EH (cell line): ENCODE results near the gene CAMK4.
"Not testable (repeated sequence)": the region's sequence is repeated elsewhere in the genome, so short reads cannot be mapped to it uniquely, and the experiment has no call there.

Source experiments
- DNase-seq: peaks from one replicate; pipeline ENCODE4 v3.0.0-alpha.2; 2015; ENCODE audit warnings: low read depth

Gene CAMK4

GRCh38 chr5:111257610-111258009 lies 33.4 kb downstream of the CAMK4 start:
- not testable (repeated sequence) for DNase-seq

- no peak for DNase-seq
Measured at GRCh38 chr5:111259636-111260035, 35.5 kb downstream of the CAMK4 start.

- DNase-seq = no peak
Measured at GRCh38 chr5:111261610-111262009, 37.4 kb downstream of the CAMK4 start.

GRCh38 chr5:111262153-111262552 lies 38.0 kb downstream of the CAMK4 start:
- DNase-seq = no peak

- no peak for DNase-seq
Measured at GRCh38 chr5:111262815-111263214, 38.6 kb downstream of the CAMK4 start.

- DNase-seq = no peak
Measured at GRCh38 chr5:111266491-111266890, 42.3 kb downstream of the CAMK4 start.

- DNase-seq = no peak
Measured at GRCh38 chr5:111268300-111268699, 44.1 kb downstream of the CAMK4 start.

- DNase-seq = no peak
Measured at GRCh38 chr5:111271885-111272284, 47.7 kb downstream of the CAMK4 start.

- DNase-seq = no peak
Measured at GRCh38 chr5:111277061-111277460, 52.9 kb downstream of the CAMK4 start.

GRCh38 chr5:111278858-111279504 lies 54.8 kb downstream of the CAMK4 start:
- DNase-seq = peak; percentile 36

GRCh38 chr5:111280282-111280951 lies 56.2 kb downstream of the CAMK4 start:
- DNase-seq = no peak

- DNase-seq = no peak
Measured at GRCh38 chr5:111282798-111283197, 58.6 kb downstream of the CAMK4 start.

- DNase-seq = no peak
Measured at GRCh38 chr5:111284825-111285224, 60.6 kb downstream of the CAMK4 start.

GRCh38 chr5:111294551-111294950 lies 70.4 kb downstream of the CAMK4 start:
- no peak for DNase-seq

- DNase-seq = no peak
Measured at GRCh38 chr5:111295649-111296048, 71.5 kb downstream of the CAMK4 start.

- DNase-seq = no peak
Measured at GRCh38 chr5:111296570-111296969, 72.4 kb downstream of the CAMK4 start.

GRCh38 chr5:111299067-111299481 lies 74.9 kb downstream of the CAMK4 start:
- no peak for DNase-seq

GRCh38 chr5:111299831-111300432 lies 75.7 kb downstream of the CAMK4 start:
- DNase-seq = no peak

- DNase-seq = no peak
Measured at GRCh38 chr5:111301264-111301663, 77.1 kb downstream of the CAMK4 start.

- not testable (repeated sequence) for DNase-seq
Measured at GRCh38 chr5:111302043-111302442, 77.9 kb downstream of the CAMK4 start.

GRCh38 chr5:111308951-111309350 lies 84.8 kb downstream of the CAMK4 start:
- no peak for DNase-seq

GRCh38 chr5:111309384-111309783 lies 85.2 kb downstream of the CAMK4 start:
- DNase-seq = no peak
